ENCODE measurements around the gene GOSR2.

- TF ChIP-seq CTCF (IDR thresholded peaks at IDR 0.05) (no peak), POLR2A (IDR thresholded peaks at IDR 0.05) (no peak)
Observed at GRCh38 chr17:46982577-46982976, 59.6 kb downstream of the GOSR2 start.
